WTC11 (cell line): ENCODE data around the gene CDA.

ENCODE experiments used
- ESRRA ChIP-seq: sonication (generic); formaldehyde crosslinking; IDR thresholded peaks from 2 replicates; pipeline ENCODE4 v1.8.1; 2022; ENCODE audit warnings: mild to moderate bottlenecking, missing genetic modification reagents, borderline replicate concordance
- FOXP1 ChIP-seq: sonication (generic); formaldehyde crosslinking; IDR thresholded peaks from 2 replicates; pipeline ENCODE4 v1.8.0; 2022; ENCODE audit warnings: missing genetic modification reagents, mild to moderate bottlenecking, moderate library complexity, borderline replicate concordance
- JAZF1 ChIP-seq: fragments of 250-450 bp; sonication (Bioruptor Pico); IDR thresholded peaks from 2 replicates; pipeline ENCODE4 v1.9.0; 2021; ENCODE audit warnings: moderate library complexity, mild to moderate bottlenecking, inconsistent platforms
- TF ChIP-seq, protein P1 (sequence below): fragments of 200-600 bp; IDR thresholded peaks from 2 replicates; pipeline ENCODE4 v1.8.0; 2022; ENCODE audit warnings: antibody characterized with exemption
- TF ChIP-seq, protein P2 (sequence below): sonication (generic); formaldehyde crosslinking; IDR thresholded peaks from 2 replicates; pipeline ENCODE4 v1.8.1; 2022; ENCODE audit warnings: missing genetic modification reagents, borderline replicate concordance
- TF ChIP-seq, protein P3 (sequence below): sonication (generic); formaldehyde crosslinking; conservative IDR thresholded peaks from 2 replicates; pipeline ENCODE4 v1.8.1; 2022; ENCODE audit warnings: mild to moderate bottlenecking, missing genetic modification reagents
- TF ChIP-seq, protein P4 (sequence below): sonication (generic); formaldehyde crosslinking; IDR thresholded peaks from 2 replicates; pipeline ENCODE4 v1.8.0; 2023; ENCODE audit warnings: missing genetic modification reagents

DNA sequence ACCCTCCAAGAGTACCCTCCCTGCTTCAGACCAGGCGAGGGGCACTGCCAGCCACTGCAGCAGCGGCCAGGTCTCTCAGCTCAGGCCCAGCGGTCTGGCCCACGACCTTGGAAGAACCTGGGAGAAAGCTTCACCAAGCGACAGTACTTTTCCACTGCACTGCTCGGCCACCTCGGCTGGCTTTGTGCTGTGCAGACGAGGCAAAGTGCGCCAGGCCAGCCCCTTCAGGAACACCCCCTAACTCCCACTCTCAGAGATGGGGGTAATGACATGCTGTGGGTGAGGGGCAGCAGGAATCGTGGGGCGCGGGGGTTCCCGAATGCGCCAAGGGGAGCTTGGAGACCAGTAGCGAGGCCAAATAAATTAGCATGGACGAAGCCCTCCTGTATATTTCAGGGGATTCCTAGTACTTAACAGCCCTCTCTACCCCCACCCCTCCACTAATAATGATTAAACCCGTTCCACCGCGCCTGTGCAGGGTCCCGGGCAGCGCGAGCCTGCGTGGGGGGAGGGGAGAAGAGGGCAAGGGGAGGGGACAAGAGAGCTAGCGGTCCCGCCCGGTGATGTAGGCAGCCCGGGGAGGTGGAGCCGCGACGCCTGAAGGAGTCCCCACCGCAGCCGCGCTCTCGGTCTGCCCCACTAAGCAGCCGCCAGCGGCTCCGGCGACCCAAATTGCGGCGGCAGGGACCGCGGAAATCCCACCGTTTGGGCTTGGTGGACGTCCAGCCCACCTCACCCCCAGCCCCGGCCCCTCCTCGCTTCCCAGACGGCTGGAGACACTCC lies 36.8 kb upstream of the CDA start, which contains the start of gene FAM43B:
- TF ChIP-seq, protein P1, sequence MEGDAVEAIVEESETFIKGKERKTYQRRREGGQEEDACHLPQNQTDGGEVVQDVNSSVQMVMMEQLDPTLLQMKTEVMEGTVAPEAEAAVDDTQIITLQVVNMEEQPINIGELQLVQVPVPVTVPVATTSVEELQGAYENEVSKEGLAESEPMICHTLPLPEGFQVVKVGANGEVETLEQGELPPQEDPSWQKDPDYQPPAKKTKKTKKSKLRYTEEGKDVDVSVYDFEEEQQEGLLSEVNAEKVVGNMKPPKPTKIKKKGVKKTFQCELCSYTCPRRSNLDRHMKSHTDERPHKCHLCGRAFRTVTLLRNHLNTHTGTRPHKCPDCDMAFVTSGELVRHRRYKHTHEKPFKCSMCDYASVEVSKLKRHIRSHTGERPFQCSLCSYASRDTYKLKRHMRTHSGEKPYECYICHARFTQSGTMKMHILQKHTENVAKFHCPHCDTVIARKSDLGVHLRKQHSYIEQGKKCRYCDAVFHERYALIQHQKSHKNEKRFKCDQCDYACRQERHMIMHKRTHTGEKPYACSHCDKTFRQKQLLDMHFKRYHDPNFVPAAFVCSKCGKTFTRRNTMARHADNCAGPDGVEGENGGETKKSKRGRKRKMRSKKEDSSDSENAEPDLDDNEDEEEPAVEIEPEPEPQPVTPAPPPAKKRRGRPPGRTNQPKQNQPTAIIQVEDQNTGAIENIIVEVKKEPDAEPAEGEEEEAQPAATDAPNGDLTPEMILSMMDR: no peak
- TF ChIP-seq ESRRA (CRISPR knock-in tag): no peak
- no peak for TF ChIP-seq JAZF1 (CRISPR knock-in tag)
- TF ChIP-seq, protein P2, sequence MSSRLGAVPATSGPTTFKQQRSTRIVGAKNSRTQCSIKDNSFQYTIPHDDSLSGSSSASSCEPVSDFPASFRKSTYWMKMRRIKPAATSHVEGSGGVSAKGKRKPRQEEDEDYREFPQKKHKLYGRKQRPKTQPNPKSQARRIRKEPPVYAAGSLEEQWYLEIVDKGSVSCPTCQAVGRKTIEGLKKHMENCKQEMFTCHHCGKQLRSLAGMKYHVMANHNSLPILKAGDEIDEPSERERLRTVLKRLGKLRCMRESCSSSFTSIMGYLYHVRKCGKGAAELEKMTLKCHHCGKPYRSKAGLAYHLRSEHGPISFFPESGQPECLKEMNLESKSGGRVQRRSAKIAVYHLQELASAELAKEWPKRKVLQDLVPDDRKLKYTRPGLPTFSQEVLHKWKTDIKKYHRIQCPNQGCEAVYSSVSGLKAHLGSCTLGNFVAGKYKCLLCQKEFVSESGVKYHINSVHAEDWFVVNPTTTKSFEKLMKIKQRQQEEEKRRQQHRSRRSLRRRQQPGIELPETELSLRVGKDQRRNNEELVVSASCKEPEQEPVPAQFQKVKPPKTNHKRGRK (CRISPR knock-in tag): no peak
- no peak for TF ChIP-seq FOXP1 (CRISPR knock-in tag)
- TF ChIP-seq, protein P3, sequence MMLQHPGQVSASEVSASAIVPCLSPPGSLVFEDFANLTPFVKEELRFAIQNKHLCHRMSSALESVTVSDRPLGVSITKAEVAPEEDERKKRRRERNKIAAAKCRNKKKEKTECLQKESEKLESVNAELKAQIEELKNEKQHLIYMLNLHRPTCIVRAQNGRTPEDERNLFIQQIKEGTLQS: no peak
- TF ChIP-seq, protein P4, sequence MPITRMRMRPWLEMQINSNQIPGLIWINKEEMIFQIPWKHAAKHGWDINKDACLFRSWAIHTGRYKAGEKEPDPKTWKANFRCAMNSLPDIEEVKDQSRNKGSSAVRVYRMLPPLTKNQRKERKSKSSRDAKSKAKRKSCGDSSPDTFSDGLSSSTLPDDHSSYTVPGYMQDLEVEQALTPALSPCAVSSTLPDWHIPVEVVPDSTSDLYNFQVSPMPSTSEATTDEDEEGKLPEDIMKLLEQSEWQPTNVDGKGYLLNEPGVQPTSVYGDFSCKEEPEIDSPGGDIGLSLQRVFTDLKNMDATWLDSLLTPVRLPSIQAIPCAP: no peak
